SK-N-SH treated with all-trans-retinoic acid at 6 μM for 48 hours (cell line): ENCODE measurements around the gene IQUB.
"Not testable (repeated sequence)": the region's sequence is repeated elsewhere in the genome, so short reads cannot be mapped to it uniquely, and the experiment has no call there.

Experiments used
- ATAC-seq: fragments of 200-7000 bp; cut with Tn5 transposase; 3 replicates; pipeline ENCODE4 v1.9.1; 2020; ENCODE audit warnings: mild to moderate bottlenecking, moderate library complexity
- ARNTL ChIP-seq: fragments of 450-650 bp; formaldehyde crosslinking; IDR thresholded peaks from 2 replicates; pipeline ENCODE4 v1.5.0; 2020; ENCODE audit warnings: low read depth, mild to moderate bottlenecking, moderate library complexity, borderline replicate concordance
- BACH2 ChIP-seq: fragments of 250-450 bp; sonication (Bioruptor Pico); IDR thresholded peaks from 2 replicates; pipeline ENCODE4 v1.9.0; 2021; ENCODE audit warnings: mild to moderate bottlenecking, borderline replicate concordance
- CSDC2 ChIP-seq: fragments of 250-450 bp; sonication (Bioruptor Pico); IDR thresholded peaks from 2 replicates; pipeline ENCODE4 v1.5.0; 2020; ENCODE audit warnings: mild to moderate bottlenecking, moderate library complexity
- ESRRG ChIP-seq: fragments of 250-450 bp; sonication (Bioruptor Pico); IDR thresholded peaks from 2 replicates; pipeline ENCODE4 v1.6.1; 2021; ENCODE audit warnings: mild to moderate bottlenecking
- GLIS3 ChIP-seq: fragments of 250-450 bp; sonication (Bioruptor Pico); IDR thresholded peaks from 2 replicates; pipeline ENCODE4 v1.5.0; 2020; ENCODE audit warnings: mild to moderate bottlenecking, moderate library complexity
- ISL1 ChIP-seq: fragments of 250-450 bp; sonication (Bioruptor Pico); IDR thresholded peaks from 2 replicates; pipeline ENCODE4 v2.1.2; 2022; ENCODE audit warnings: mild to moderate bottlenecking, moderate library complexity
- OSR1 ChIP-seq: fragments of 250-450 bp; sonication (Bioruptor Pico); IDR thresholded peaks from 2 replicates; pipeline ENCODE4 v1.8.0; 2022; ENCODE audit warnings: moderate library complexity, mild to moderate bottlenecking, inconsistent platforms
- PPARA ChIP-seq: fragments of 250-450 bp; sonication (Bioruptor Pico); IDR thresholded peaks from 2 replicates; pipeline ENCODE4 v1.5.0; 2020; ENCODE audit warnings: mild to moderate bottlenecking, borderline replicate concordance
- RARB ChIP-seq: fragments of 250-450 bp; sonication (Bioruptor Pico); IDR thresholded peaks from 2 replicates; pipeline ENCODE4 v1.8.0; 2021; ENCODE audit warnings: mild to moderate bottlenecking, moderate library complexity
- SNAI2 ChIP-seq: fragments of 250-450 bp; sonication (Bioruptor Pico); IDR thresholded peaks from 2 replicates; pipeline ENCODE4 v1.5.0; 2020; ENCODE audit warnings: mild to moderate bottlenecking, moderate library complexity
- TCF4 ChIP-seq: fragments of 250-450 bp; sonication (Bioruptor Pico); IDR thresholded peaks from 2 replicates; pipeline ENCODE4 v1.8.0; 2021; ENCODE audit warnings: mild to moderate bottlenecking, moderate library complexity, borderline replicate concordance
- TOX ChIP-seq: fragments of 250-450 bp; sonication (Bioruptor Pico); IDR thresholded peaks from 2 replicates; pipeline ENCODE4 v1.8.0; 2021; ENCODE audit warnings: mild to moderate bottlenecking, moderate library complexity, borderline replicate concordance
- ZC3H10 ChIP-seq: fragments of 250-450 bp; sonication (Bioruptor Pico); IDR thresholded peaks from 2 replicates; pipeline ENCODE4 v1.5.1; 2021; ENCODE audit warnings: mild to moderate bottlenecking, moderate library complexity
- ZFP3 ChIP-seq: fragments of 250-450 bp; sonication (Bioruptor Pico); IDR thresholded peaks from 2 replicates; pipeline ENCODE4 v1.5.0; 2020; ENCODE audit warnings: mild to moderate bottlenecking, moderate library complexity
- ZFP30 ChIP-seq: fragments of 450-650 bp; formaldehyde crosslinking; IDR thresholded peaks from 2 replicates; pipeline ENCODE4 v1.5.0; 2022; ENCODE audit warnings: mild to moderate bottlenecking, moderate library complexity
- ZNF70 ChIP-seq: fragments of 450-650 bp; formaldehyde crosslinking; IDR thresholded peaks from 2 replicates; pipeline ENCODE4 v1.5.0; 2020; ENCODE audit warnings: mild to moderate bottlenecking, moderate library complexity
- ZNF8 ChIP-seq: fragments of 450-650 bp; formaldehyde crosslinking; IDR thresholded peaks from 2 replicates; pipeline ENCODE4 v1.5.0; 2020; ENCODE audit warnings: mild to moderate bottlenecking, moderate library complexity
- TF ChIP-seq, protein P1 (sequence below): fragments of 250-450 bp; sonication (Bioruptor Pico); IDR thresholded peaks from 2 replicates; pipeline ENCODE4 v1.5.1; 2020; ENCODE audit warnings: low read depth, mild to moderate bottlenecking, moderate library complexity
- TF ChIP-seq, protein P2 (sequence below): fragments of 250-450 bp; sonication (Bioruptor Pico); IDR thresholded peaks from 2 replicates; pipeline ENCODE4 v1.5.1; 2021; ENCODE audit warnings: mild to moderate bottlenecking, moderate library complexity
- TF ChIP-seq, protein P3 (sequence below): fragments of 250-450 bp; sonication (Bioruptor Pico); IDR thresholded peaks from 2 replicates; pipeline ENCODE4 v1.8.0; 2020; ENCODE audit warnings: mild to moderate bottlenecking, moderate library complexity, borderline replicate concordance
- TF ChIP-seq, protein P4 (sequence below): fragments of 250-450 bp; sonication (Bioruptor Pico); IDR thresholded peaks from 2 replicates; pipeline ENCODE4 v1.5.0; 2020; ENCODE audit warnings: mild to moderate bottlenecking, moderate library complexity

Gene IQUB

DNA sequence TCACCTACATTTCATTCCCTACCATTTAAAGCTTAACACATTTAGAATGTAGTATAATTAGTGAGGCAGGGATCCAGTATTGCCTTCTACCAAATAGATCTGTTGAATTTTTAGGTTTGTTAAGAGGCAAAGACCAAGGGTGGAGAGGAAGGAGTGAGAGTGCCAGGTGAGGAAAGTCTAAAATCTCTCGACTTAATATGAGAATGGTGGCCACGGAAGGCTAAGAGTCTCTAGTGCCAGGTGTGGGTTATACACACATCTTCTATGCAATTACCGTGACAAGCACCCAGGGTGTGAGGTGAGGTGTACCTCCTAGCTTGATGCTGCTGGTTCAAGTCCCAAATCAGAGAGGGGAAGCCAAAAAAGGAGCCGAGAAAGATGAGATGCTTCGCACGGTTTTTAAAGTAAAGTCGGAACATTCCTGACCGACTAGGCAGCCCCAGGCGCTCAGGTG, 439 bp downstream of the IQUB start (continued):
- TF ChIP-seq PPARA (no peak), TOX (no peak), BACH2 (CRISPR knock-in tag) (no peak), ZFP3 (CRISPR knock-in tag) (no peak), ISL1 (no peak), GLIS3 (no peak), RARB (CRISPR knock-in tag) (no peak), ZC3H10 (CRISPR knock-in tag) (no peak), ARNTL (CRISPR knock-in tag) (no peak), OSR1 (CRISPR knock-in tag) (no peak)
- TF ChIP-seq, protein P1, sequence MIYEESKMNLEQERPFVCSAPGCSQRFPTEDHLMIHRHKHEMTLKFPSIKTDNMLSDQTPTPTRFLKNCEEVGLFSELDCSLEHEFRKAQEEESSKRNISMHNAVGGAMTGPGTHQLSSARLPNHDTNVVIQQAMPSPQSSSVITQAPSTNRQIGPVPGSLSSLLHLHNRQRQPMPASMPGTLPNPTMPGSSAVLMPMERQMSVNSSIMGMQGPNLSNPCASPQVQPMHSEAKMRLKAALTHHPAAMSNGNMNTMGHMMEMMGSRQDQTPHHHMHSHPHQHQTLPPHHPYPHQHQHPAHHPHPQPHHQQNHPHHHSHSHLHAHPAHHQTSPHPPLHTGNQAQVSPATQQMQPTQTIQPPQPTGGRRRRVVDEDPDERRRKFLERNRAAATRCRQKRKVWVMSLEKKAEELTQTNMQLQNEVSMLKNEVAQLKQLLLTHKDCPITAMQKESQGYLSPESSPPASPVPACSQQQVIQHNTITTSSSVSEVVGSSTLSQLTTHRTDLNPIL (CRISPR knock-in tag), result no peak

DNA sequence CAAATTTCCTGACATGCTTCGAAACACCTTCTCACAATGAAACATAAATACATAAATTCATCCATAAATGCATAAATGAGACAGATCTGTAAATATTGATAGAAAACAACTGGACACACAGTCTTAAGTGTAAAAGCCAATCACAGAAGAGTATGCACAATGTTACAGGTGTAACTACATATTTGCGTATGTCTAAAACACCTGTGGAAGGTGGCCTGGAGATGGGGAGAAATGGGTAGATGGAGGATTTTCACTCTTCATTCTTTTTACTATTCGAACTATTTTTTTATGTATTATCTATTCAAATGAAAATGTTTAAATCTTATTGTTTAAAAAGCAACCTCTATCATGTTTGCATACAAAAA, 860 bp downstream of the IQUB start:
- ATAC-seq, result no peak
- TF ChIP-seq, protein P2, sequence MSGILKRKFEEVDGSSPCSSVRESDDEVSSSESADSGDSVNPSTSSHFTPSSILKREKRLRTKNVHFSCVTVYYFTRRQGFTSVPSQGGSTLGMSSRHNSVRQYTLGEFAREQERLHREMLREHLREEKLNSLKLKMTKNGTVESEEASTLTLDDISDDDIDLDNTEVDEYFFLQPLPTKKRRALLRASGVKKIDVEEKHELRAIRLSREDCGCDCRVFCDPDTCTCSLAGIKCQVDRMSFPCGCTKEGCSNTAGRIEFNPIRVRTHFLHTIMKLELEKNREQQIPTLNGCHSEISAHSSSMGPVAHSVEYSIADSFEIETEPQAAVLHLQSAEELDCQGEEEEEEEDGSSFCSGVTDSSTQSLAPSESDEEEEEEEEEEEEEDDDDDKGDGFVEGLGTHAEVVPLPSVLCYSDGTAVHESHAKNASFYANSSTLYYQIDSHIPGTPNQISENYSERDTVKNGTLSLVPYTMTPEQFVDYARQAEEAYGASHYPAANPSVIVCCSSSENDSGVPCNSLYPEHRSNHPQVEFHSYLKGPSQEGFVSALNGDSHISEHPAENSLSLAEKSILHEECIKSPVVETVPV (CRISPR knock-in tag), result no peak
- TF ChIP-seq ESRRG (CRISPR knock-in tag) (no peak), GLIS3 (no peak), ARNTL (CRISPR knock-in tag) (no peak), SNAI2 (CRISPR knock-in tag) (no peak), ZNF8 (CRISPR knock-in tag) (no peak), ZFP30 (CRISPR knock-in tag) (no peak), BACH2 (CRISPR knock-in tag) (no peak), RARB (CRISPR knock-in tag) (no peak), PPARA (no peak), ZFP3 (CRISPR knock-in tag) (no peak), OSR1 (CRISPR knock-in tag) (no peak), TCF4 (CRISPR knock-in tag) (no peak)
- TF ChIP-seq, protein P3, sequence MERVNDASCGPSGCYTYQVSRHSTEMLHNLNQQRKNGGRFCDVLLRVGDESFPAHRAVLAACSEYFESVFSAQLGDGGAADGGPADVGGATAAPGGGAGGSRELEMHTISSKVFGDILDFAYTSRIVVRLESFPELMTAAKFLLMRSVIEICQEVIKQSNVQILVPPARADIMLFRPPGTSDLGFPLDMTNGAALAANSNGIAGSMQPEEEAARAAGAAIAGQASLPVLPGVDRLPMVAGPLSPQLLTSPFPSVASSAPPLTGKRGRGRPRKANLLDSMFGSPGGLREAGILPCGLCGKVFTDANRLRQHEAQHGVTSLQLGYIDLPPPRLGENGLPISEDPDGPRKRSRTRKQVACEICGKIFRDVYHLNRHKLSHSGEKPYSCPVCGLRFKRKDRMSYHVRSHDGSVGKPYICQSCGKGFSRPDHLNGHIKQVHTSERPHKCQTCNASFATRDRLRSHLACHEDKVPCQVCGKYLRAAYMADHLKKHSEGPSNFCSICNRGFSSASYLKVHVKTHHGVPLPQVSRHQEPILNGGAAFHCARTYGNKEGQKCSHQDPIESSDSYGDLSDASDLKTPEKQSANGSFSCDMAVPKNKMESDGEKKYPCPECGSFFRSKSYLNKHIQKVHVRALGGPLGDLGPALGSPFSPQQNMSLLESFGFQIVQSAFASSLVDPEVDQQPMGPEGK (CRISPR knock-in tag), result no peak
- TF ChIP-seq, protein P1 (CRISPR knock-in tag), result no peak
- TF ChIP-seq, all 23 proteins: peak for 0

DNA sequence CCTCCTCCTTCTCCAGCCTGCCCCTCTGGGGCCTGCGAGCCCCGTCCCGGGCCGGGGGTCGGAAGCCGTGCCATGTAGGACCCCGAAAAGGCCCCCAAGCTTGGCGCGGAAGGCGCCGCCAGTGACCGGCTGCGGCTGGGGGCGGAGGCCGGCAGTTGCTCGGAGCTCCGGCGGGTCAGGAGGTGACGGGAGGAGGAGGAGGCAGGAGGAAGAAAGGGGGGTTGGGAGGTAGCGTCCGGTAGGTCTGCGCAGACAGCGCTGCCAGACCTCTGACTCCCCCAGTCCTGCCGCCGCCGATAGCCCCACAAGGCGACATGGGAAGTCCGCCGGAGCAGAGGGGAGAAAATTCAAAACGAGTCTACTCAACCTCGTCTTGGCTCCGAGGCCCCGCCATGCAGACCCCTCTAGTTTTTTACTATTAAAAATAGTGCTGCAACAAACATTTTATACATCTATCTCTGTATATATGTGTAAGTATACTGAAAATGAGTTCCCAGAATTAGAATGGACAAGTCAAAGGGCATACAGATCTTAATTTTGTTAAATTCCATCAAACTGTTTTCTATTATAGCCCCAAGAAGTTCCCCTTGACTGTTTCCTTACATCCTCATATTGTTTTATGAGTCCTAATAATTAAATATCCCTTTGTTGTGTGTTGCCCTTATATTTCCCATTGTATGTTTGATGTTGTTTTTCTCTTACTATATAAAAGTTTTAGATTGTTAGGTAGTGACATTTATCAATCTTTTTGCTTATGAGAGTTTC, 1.4 kb downstream of the IQUB start:
- peak; percentile 6 for ATAC-seq

DNA sequence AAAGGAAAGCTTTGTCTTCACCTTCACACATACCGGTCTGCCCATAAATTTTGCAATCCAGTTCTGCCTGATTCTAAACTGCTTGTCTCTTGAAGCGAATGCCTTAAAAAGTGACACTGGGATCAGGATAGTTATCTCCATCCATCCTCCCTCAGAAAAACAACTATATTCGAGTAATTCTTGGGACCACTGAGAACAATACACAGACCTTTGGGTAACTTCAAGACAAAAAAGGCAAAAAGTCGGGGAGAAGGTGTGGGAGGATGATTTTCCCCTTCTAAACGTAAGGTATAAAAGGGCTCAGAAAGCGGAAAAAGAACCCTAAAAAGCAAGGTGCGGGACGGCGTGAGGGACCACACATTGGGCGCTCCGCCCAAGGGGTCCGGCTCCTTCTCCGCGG, 2.1 kb downstream of the IQUB start:
- peak; percentile 4; the same call in 2 of the 3 replicates for ATAC-seq

DNA sequence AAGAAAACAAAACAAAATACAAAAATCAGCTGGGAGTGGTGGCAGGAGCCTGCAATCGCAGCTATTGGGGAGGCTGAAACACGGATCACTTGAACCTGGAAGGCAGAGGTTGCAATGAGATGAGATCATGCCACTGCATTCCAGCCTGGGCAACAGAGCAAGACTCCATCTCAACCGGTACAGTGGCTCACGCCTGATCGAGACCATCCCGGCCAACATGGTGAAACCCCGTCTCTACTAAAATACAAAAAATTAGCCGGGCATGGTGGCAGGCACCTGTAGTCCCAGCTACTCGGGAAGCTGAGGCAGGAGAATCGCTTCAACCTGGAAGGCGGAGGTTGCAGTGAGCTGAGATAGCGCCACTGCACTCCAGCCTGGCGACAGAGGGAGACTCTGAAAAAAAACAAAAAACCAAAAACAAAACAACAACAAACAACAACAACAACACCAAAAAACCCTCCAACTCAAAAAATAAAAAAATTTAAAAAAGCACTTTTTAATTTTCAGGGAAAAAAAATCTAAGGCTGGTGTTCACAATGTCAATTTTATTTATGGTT, 4.3 kb downstream of the IQUB start:
- not testable (repeated sequence) for ATAC-seq

DNA sequence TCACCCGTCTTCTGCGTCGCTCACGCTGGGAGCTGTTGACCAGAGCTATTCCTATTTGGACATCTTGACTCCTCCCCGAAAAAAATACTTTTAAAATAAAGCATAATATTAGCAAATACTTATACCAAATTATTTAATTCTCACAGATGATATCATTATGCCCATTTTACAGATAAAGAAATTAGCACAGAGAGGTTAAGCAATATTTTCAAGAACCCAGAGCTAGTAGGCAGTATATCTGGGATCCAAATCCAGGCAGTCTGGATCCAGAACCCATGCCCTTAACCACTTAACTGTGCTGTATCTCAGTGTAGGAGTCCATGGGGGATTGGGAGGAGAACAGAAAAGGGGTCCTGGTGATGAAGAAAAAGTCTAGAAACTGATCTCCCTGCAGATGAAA, 6.1 kb downstream of the IQUB start:
- ATAC-seq, result no peak
- TF ChIP-seq, protein P2 (CRISPR knock-in tag), result no peak
- TF ChIP-seq CSDC2 (CRISPR knock-in tag) (no peak), RARB (CRISPR knock-in tag) (no peak), BACH2 (CRISPR knock-in tag) (no peak), ZNF8 (CRISPR knock-in tag) (no peak), ZC3H10 (CRISPR knock-in tag) (no peak), SNAI2 (CRISPR knock-in tag) (no peak), ZNF70 (no peak), ISL1 (no peak), OSR1 (CRISPR knock-in tag) (no peak)
- TF ChIP-seq, protein P4, sequence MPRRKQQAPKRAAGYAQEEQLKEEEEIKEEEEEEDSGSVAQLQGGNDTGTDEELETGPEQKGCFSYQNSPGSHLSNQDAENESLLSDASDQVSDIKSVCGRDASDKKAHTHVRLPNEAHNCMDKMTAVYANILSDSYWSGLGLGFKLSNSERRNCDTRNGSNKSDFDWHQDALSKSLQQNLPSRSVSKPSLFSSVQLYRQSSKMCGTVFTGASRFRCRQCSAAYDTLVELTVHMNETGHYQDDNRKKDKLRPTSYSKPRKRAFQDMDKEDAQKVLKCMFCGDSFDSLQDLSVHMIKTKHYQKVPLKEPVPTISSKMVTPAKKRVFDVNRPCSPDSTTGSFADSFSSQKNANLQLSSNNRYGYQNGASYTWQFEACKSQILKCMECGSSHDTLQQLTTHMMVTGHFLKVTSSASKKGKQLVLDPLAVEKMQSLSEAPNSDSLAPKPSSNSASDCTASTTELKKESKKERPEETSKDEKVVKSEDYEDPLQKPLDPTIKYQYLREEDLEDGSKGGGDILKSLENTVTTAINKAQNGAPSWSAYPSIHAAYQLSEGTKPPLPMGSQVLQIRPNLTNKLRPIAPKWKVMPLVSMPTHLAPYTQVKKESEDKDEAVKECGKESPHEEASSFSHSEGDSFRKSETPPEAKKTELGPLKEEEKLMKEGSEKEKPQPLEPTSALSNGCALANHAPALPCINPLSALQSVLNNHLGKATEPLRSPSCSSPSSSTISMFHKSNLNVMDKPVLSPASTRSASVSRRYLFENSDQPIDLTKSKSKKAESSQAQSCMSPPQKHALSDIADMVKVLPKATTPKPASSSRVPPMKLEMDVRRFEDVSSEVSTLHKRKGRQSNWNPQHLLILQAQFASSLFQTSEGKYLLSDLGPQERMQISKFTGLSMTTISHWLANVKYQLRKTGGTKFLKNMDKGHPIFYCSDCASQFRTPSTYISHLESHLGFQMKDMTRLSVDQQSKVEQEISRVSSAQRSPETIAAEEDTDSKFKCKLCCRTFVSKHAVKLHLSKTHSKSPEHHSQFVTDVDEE (CRISPR knock-in tag), result no peak
